Left cardiac atrium (tissue), 4 donors: ENCODE data around the gene AIDA. TPM values are rescaled to one million over a fixed set of nuclear protein-coding genes. Genes with fewer than 3 reads are reported as not detected.
"Not testable (repeated sequence)": the region's sequence is repeated elsewhere in the genome, so short reads cannot be mapped to it uniquely, and the experiment has no call there.

Experiments
- ATAC-seq, 2 donors: fragments of 200-7000 bp; cut with Tn5 transposase; one replicate each; pipeline ENCODE4 v1.9.1; 2020; ENCODE audit warnings: mild to moderate bottlenecking in 2 of 2, moderate library complexity in 2 of 2
- DNase-seq: peaks from one replicate; pipeline ENCODE4 v3.0.0-alpha.2; 2020
- intact Hi-C, 2 donors: fragments of 100-400 bp; cut with DNase I; formaldehyde crosslinking; loops; one replicate each; pipeline versions ENCODE4 v1.14.1 to v1.15.1; 2022 to 2023
- long read RNA-seq: library from polyadenylated mRNA; unstranded; transcript quantifications from one replicate; pipeline ENCODE4 v2.0.0, GENCODE V29; 2021
- total RNA-seq, 2 donors: library from RNA; stranded (reverse); fragmentation: NEBNext Ultra II Directional; extraction: Animal tissue kit (Norgen Biotek cat#: 25700); gene quantifications; one replicate each; pipeline ENCODE4 v1.2.1, GENCODE V29; 2021
- donor health status: DM: no; HTN: yes; CAD: no.
- donor health status: DM: no; HTN: yes; CAD: no; lungs with severe emphysema.
- donor health status: DM: yes; HTN: yes; CAD: no.
- donor health status: Dilated cardiomyopathy.

The AIDA gene
- total RNA-seq: 10 to 100 TPM; 64.7 to 71.3 TPM
- long read RNA-seq, transcript AIDA-201 (10 exons, 3,008 nt): major isoform, 23 of 27 reads
- long read RNA-seq, partial matches to known transcripts: 1 of 27 reads
- long read RNA-seq, other reads (novel, unspliced or antisense): 3 of 27 reads

GRCh38 chr1:222712253-222713090 is at the start of gene AIDA, which contains the start of gene BROX:
AIDA (minus strand) TSS chr1:222712491; CDS start chr1:222712317, 174 bp downstream.
BROX (plus strand) TSS chr1:222712564; CDS start chr1:222715700, 3,136 bp downstream.
- DNase-seq: peak; percentile 96
- ATAC-seq: peak; percentile 94 to 96
- intact Hi-C loops: loop anchor here in 1 of 2 donors (10.0 kb wide), 1 partner anchor 248 kb away; no protein-coding TSS in a partner anchor

GRCh38 chr1:222761083-222761482 is 48.8 kb upstream of the AIDA start:
- no peak for ATAC-seq
- intact Hi-C loops: no loop called here
- DNase-seq: no peak

GRCh38 chr1:222759451-222760035 is 47.3 kb upstream of the AIDA start:
- DNase-seq (no peak), ATAC-seq (no peak)
- intact Hi-C loops: no loop called here

- DNase-seq: no peak
- intact Hi-C loops: no loop called here
These were observed 45.5 kb upstream of the AIDA start for GRCh38 chr1:222757646-222758268.

GRCh38 chr1:222754366-222755139 is 42.3 kb upstream of the AIDA start:
- peak; percentile 76 to 98 for ATAC-seq
- peak; percentile 62 for DNase-seq
- intact Hi-C loops: no loop called here

More at GRCh38 chr1:222757646-222758268, 45.5 kb upstream of the AIDA start:
- peak in 1 of 2 donors; percentile 53 for ATAC-seq

- ATAC-seq (no peak), DNase-seq (no peak)
- intact Hi-C loops: no loop called here
These were observed 39.0 kb upstream of the AIDA start for GRCh38 chr1:222751255-222751654.

- no peak for ATAC-seq
- DNase-seq: no peak
- intact Hi-C loops: no loop called here
These were observed 38.4 kb upstream of the AIDA start for GRCh38 chr1:222750651-222751050.

GRCh38 chr1:222749927-222750326 is 37.6 kb upstream of the AIDA start:
- no peak for ATAC-seq
- intact Hi-C loops: no loop called here
- DNase-seq: no peak

- intact Hi-C loops, DNase-seq, ATAC-seq: not testable (repeated sequence)
These were observed 29.6 kb upstream of the AIDA start for GRCh38 chr1:222741630-222742457.

GRCh38 chr1:222739929-222740328 is 27.6 kb upstream of the AIDA start:
- ATAC-seq (no peak), DNase-seq (no peak)
- intact Hi-C loops: loop anchor here (2.0 to 5.0 kb wide), 2 partner anchors 343 to 347 kb away; no protein-coding TSS in a partner anchor

- ATAC-seq (no peak), DNase-seq (no peak)
- intact Hi-C loops: loop anchor here (2.0 to 5.0 kb wide), 2 partner anchors 343 to 348 kb away; no protein-coding TSS in a partner anchor
These were observed 27.2 kb upstream of the AIDA start for GRCh38 chr1:222739465-222739864.

GRCh38 chr1:222736972-222737371 is 24.7 kb upstream of the AIDA start, which contains the start of gene FAM177B:
FAM177B (plus strand) TSS chr1:222737202; CDS start chr1:222746546, 9,344 bp downstream.
- intact Hi-C loops: loop anchor here in 1 of 2 donors (5.0 kb wide), 1 partner anchor 350 kb away; no protein-coding TSS in a partner anchor

GRCh38 chr1:222736470-222736869 is 24.2 kb upstream of the AIDA start:
- intact Hi-C loops: loop anchor here in 1 of 2 donors (5.0 kb wide), 1 partner anchor 351 kb away; no protein-coding TSS in a partner anchor
- no peak for DNase-seq
- no peak for ATAC-seq

More at GRCh38 chr1:222736972-222737371, 24.7 kb upstream of the AIDA start, which contains the start of gene FAM177B:
- DNase-seq: no peak
- no peak for ATAC-seq

- intact Hi-C loops: loop anchor here in 1 of 2 donors (5.0 kb wide), 1 partner anchor 353 kb away; no protein-coding TSS in a partner anchor
- DNase-seq (no peak), ATAC-seq (no peak)
These were observed 22.4 kb upstream of the AIDA start for GRCh38 chr1:222734740-222735139.

GRCh38 chr1:222732216-222733159 is 20.2 kb upstream of the AIDA start:
- ATAC-seq (no peak), DNase-seq (no peak)
- intact Hi-C loops: no loop called here

GRCh38 chr1:222730866-222731265 is 18.6 kb upstream of the AIDA start:
- intact Hi-C loops: no loop called here
- no peak for ATAC-seq

More at GRCh38 chr1:222730866-222731265, 18.6 kb upstream of the AIDA start:
- DNase-seq: no peak
